Activated CD4-positive, CD25-positive, alpha-beta regulatory T cell treated with anti-CD3 and anti-CD28 coated beads, Interleukin-2, amount 50 U/mL, for 72 hours (primary cell): ENCODE data around the gene SSC5D.
"Not testable (repeated sequence)": the region's sequence is repeated elsewhere in the genome, so short reads cannot be mapped to it uniquely, and the experiment has no call there.

ENCODE experiments used
- DNase-seq: peaks from one replicate; pipeline ENCODE4 v3.0.0; 2021

Gene SSC5D

GRCh38 chr19:55487924-55488687 is at the start of gene SSC5D:
Gene SSC5D (plus strand): TSS chr19:55488436. CDS start chr19:55488590, 154 bp downstream.
- no peak for DNase-seq

GRCh38 chr19:55439052-55439451 is 49.2 kb upstream of the SSC5D start:
- no peak for DNase-seq

- DNase-seq: no peak
These were observed 47.7 kb upstream of the SSC5D start for GRCh38 chr19:55440411-55441105.

GRCh38 chr19:55441319-55441691 is 46.9 kb upstream of the SSC5D start:
- no peak for DNase-seq

- DNase-seq: no peak
These were observed 46.4 kb upstream of the SSC5D start for GRCh38 chr19:55441692-55442321.

GRCh38 chr19:55442372-55442961 is 45.8 kb upstream of the SSC5D start:
- DNase-seq: no peak

GRCh38 chr19:55443045-55443823 is 45.0 kb upstream of the SSC5D start, which contains the start of gene SHISA7:
Gene SHISA7 (minus strand): TSS chr19:55443300. CDS start chr19:55442863, 437 bp downstream.
- DNase-seq: no peak

- DNase-seq: no peak
These were observed 44.3 kb upstream of the SSC5D start for GRCh38 chr19:55443824-55444480.

- no peak for DNase-seq
These were observed 43.6 kb upstream of the SSC5D start for GRCh38 chr19:55444646-55445045.

- no peak for DNase-seq
These were observed 42.2 kb upstream of the SSC5D start for GRCh38 chr19:55446060-55446459.

- no peak for DNase-seq
These were observed 40.6 kb upstream of the SSC5D start for GRCh38 chr19:55447421-55448174.

GRCh38 chr19:55448175-55448490 is 40.1 kb upstream of the SSC5D start:
- DNase-seq: not testable (repeated sequence)

- DNase-seq: no peak
These were observed 38.8 kb upstream of the SSC5D start for GRCh38 chr19:55449469-55449868.

- DNase-seq: no peak
These were observed 36.9 kb upstream of the SSC5D start for GRCh38 chr19:55451163-55451964.

GRCh38 chr19:55451965-55452748 is 36.1 kb upstream of the SSC5D start:
- no peak for DNase-seq

- DNase-seq: no peak
These were observed 35.4 kb upstream of the SSC5D start for GRCh38 chr19:55452749-55453346.

GRCh38 chr19:55453511-55454260 is 34.5 kb upstream of the SSC5D start:
- DNase-seq: no peak

GRCh38 chr19:55454787-55455243 is 33.4 kb upstream of the SSC5D start:
- no peak for DNase-seq
